ENCODE results near the gene MYMK. TPM values are rescaled to one million over a fixed set of nuclear protein-coding genes. Genes with fewer than 3 reads are reported as not detected.

MYMK gene
- polyA plus RNA-seq, 4 donors = 0.22 TPM; not detected in 3

- no peak for DNase-seq (ENCODE audit: low read depth in 4 of 4, low spot score in 3 of 4)
Measured at GRCh38 chr9:133558191-133559126, 33.7 kb upstream of the MYMK start.

- no peak for DNase-seq (ENCODE audit: low read depth in 4 of 4, low spot score in 3 of 4)
Measured at GRCh38 chr9:133557581-133557980, 32.8 kb upstream of the MYMK start.

- no peak for DNase-seq (ENCODE audit: low read depth in 4 of 4, low spot score in 3 of 4)
Measured at GRCh38 chr9:133556354-133556753, 31.6 kb upstream of the MYMK start.

GRCh38 chr9:133554729-133555128 lies 30.0 kb upstream of the MYMK start:
- DNase-seq (ENCODE audit: low read depth in 4 of 4, low spot score in 3 of 4) = no peak

- no peak for DNase-seq (ENCODE audit: low read depth in 4 of 4, low spot score in 3 of 4)
Measured at GRCh38 chr9:133553973-133554713, 29.4 kb upstream of the MYMK start.

- no peak for DNase-seq (ENCODE audit: low read depth in 4 of 4, low spot score in 3 of 4)
Measured at GRCh38 chr9:133553123-133553522, 28.4 kb upstream of the MYMK start.

GRCh38 chr9:133552236-133552635 lies 27.5 kb upstream of the MYMK start:
- DNase-seq (ENCODE audit: low read depth in 4 of 4, low spot score in 3 of 4) = no peak

- DNase-seq (ENCODE audit: low read depth in 4 of 4, low spot score in 3 of 4) = no peak
Measured at GRCh38 chr9:133551446-133551845, 26.7 kb upstream of the MYMK start.

GRCh38 chr9:133547116-133547515 lies 22.4 kb upstream of the MYMK start:
- DNase-seq (ENCODE audit: low read depth in 4 of 4, low spot score in 3 of 4) = no peak

- no peak for DNase-seq (ENCODE audit: low read depth in 4 of 4, low spot score in 3 of 4)
Measured at GRCh38 chr9:133546287-133546680, 21.5 kb upstream of the MYMK start.

GRCh38 chr9:133545494-133546286 lies 20.9 kb upstream of the MYMK start:
- no peak for DNase-seq (ENCODE audit: low read depth in 4 of 4, low spot score in 3 of 4)

- no peak for DNase-seq (ENCODE audit: low read depth in 4 of 4, low spot score in 3 of 4)
Measured at GRCh38 chr9:133543772-133544467, 19.2 kb upstream of the MYMK start.

GRCh38 chr9:133542002-133542401 lies 17.2 kb upstream of the MYMK start:
- no peak for DNase-seq (ENCODE audit: low read depth in 4 of 4, low spot score in 3 of 4)

GRCh38 chr9:133540698-133541025 lies 15.9 kb upstream of the MYMK start:
- no peak for DNase-seq (ENCODE audit: low read depth in 4 of 4, low spot score in 3 of 4)

GRCh38 chr9:133539991-133540697 lies 15.4 kb upstream of the MYMK start:
- no peak for DNase-seq (ENCODE audit: low read depth in 4 of 4, low spot score in 3 of 4)

GRCh38 chr9:133538851-133539833 lies 14.4 kb upstream of the MYMK start:
- DNase-seq (ENCODE audit: low read depth in 4 of 4, low spot score in 3 of 4) = no peak

GRCh38 chr9:133538176-133538575 lies 13.4 kb upstream of the MYMK start:
- no peak for DNase-seq (ENCODE audit: low read depth in 4 of 4, low spot score in 3 of 4)

- no peak for DNase-seq (ENCODE audit: low read depth in 4 of 4, low spot score in 3 of 4)
Measured at GRCh38 chr9:133537257-133537656, 12.5 kb upstream of the MYMK start.

- no peak for DNase-seq (ENCODE audit: low read depth in 4 of 4, low spot score in 3 of 4)
Measured at GRCh38 chr9:133536536-133536935, 11.8 kb upstream of the MYMK start.
